NCI-H82 treated with DMSO at 0.1 percent for 48 hours (cell line): ENCODE results near the gene SEC61B.

Source experiments
- DNase-seq: peaks from one replicate; lab custom pipeline; 2025; ENCODE audit not compliant: unreplicated experiment; lab: John Stamatoyannopoulos, UW

The SEC61B gene

DNA sequence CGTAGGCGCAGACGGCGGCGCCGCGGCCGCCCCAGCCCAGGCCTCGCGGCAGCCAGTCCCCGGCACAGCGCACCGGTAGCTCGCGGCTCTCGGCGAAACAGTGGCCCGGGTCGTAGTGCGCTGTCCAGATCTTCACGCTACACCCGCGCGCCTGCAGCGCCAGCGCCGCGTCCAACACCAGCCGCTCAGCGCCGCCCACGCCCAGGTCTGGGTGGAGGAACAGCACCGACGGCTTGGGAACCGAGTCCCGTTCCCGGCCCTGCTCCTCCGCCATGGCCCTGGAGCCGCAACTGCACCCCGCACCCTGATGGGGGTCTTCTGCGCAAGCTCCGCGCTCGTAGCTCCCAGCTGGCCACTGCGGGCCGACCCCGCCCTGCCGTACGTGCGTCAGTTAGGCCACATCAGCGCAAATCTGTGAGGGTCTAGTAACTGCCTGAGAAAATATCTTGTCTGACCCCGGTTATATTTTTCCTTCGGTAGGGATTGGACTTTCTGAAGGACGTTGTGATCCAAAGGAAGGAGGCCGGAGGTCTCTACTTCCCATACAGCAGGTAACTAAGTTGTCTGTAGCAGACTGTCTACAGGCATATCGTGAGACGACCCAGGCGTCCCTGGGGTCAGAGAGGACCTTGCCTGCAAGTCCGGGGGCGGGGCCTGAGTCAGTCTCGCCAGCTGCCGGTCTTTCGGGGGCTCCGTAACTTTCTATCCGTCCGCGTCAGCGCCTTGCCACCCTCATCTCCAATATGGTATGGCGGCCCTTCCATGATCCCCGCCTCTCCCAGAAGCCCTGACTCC lies at the start of gene SEC61B, which contains the start of gene ALG2:
TSS of gene SEC61B (plus strand) at position 662 of the 795 bp plus-strand sequence. CDS start at position 744, 82 bp downstream.
TSS of gene ALG2 (minus strand) at position 322 of the 795 bp plus-strand sequence. CDS start at position 274, 48 bp downstream.
- DNase-seq: peak; percentile 89

DNA sequence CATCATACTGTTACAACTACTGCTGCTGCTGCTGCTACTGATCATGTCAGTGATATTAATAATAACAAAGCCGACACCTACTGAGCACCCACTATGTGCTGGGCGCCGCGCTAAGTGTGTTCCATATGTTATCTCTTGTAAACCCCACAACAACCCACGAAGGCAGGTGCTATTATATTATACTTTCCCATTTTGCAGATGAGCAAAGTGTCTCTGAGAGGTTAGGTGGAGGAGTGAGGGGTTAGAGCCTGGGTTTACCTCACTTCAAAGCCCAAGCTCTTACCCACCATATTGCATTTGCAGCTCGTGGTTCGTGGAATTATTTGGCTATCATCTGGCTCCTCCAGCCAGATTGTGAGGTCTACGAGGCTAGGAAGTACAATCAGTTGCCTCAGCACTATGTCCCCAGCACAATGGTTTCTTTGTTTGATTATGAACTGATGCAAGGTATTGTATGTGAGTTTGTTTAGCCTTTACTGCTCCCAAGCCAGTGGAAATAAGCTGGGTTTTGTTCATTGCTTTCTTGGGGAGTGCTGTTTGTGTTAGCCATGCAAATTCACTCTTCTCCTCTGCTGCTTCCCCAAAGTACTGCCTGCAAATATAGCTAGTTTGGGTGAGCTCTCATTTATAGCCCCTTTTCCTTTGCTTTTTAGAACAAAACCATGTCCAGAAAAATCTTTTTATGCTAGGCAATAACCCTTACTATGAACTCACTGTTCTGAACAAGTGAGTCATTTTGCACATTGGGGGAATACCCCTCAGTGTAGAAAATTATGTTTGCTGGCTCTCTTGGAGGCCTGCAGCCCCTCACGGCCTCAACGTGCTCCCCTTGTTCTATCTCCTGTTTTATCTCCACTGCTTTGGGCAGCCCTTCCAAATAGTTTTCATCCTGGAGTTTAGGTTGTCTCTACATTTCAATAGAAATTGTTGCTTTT lies 48.2 kb upstream of the SEC61B start:
- peak; percentile 12 for DNase-seq

DNA sequence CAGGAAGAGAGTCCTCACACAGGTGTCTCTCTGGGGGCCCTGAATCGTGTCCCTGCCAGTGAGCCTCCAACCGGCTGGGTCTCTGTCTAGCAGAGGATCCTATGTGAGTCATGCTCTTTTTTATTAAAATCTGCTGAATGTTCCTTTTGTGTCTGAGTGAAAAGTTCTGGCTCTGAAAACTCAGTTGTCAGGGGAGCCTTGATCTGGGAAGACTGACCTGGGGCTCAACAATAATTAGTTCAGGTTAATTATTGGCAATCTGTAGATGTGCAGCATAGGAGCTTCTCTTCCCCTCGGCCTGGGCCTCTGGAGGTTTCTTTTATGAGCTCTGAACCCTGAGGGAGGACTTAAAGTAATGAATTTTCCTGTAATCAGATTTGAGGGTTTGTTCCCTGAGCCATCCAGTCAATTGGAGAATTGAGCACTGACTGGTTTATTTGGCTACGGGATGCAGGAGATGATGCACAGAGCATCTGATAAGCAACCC lies 45.5 kb upstream of the SEC61B start:
- peak; percentile 95 for DNase-seq

DNA sequence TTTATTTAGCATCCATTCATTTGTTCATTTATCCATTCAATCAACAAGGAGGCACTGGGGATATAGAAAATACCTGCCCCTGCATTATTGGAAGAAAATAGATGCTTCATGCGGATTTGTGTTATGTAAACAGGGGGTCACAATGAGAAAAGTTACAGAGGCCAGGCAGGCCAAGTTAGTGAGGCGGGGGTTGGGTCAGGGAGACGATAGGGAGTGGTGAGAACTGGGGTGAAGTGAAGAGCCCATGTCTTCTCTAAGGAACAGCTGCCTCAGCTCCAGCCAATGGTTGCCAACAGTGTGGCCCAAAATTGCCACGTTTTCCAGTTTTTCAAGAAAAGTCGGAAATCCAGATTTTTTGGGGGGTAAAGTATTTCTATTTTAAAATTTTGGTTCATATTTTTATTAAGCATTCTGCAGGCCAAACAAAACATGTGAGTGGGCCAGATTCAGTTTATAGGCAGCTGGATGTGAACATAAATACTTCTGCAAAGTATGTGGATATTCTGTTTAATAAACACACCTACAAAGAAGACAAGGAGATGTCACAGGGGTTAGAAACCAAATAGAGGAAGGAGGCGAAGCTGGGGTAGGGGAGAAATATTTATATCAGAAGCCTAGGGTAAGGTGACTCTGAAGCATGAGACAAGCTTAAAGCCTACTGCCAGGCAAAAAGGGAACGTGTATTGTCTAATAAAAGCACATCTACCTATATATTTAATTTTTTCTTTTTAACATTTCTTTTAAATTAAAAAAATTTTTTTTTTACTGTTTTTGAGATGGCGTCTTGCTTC lies 44.3 kb upstream of the SEC61B start:
- DNase-seq: no peak

DNA sequence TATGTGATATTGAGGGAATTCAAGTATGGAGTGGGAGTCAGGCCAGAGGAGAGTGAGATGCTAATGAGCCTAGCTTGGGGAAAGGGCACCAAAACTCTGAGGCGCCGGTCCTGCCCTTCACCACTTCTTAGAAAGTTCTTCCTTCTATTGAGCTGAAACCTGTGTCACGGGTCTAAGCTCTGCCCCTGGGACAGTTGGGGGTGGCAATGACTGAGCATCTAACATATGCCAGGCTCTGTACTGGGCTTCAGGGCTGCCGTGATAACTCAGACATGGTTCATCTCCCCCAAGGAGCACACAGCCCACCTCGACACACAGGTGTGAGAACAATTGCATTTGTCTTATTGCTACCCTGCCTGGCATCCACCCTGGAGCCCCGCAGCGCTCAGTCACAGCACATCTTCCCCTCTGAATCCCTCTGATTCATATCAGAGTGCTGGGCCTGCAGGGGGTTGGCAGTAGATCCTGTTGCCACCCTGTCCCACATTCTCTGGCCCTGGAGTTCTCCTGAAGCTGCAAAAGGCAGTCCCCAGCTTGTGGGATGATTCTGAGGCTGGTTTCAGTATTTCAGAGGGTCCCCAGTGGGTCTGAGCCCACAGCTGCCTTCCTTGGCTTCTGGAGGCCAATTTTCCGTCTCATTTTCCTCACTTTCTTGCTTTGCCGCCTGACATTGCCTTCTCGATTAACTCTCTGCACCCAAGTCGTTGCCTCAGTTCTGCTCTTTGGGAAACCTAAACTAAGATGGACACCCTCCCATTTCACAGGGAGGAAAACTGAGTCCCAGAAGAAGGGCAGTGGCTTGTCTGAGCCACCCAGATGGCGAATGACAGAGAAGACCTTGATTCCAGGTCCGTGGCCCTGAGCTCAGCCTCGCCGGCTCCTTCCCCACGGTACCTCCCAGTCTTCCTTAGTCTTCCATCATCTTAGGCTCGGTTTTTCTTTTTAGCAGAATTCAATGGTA lies 42.9 kb upstream of the SEC61B start:
- no peak for DNase-seq

DNA sequence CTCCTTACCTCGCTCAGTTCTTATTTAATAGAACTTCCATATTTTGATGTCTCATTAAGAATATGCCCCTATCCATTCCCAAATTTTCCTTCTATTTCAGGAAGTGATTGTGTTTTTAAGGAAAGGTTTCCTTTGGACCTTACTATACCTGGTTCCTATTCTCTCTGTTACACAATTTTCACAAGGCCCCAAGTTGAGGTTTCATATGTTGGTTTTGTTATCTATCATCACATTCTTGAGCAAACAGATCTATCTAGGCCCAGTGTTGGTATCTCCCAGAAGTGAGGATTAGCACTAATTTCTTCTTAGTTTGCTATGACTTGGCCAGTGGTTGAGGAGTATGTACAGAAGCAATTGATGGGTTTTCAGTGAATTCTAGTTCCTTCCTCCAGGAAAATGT lies 41.9 kb upstream of the SEC61B start:
- DNase-seq: no peak

DNA sequence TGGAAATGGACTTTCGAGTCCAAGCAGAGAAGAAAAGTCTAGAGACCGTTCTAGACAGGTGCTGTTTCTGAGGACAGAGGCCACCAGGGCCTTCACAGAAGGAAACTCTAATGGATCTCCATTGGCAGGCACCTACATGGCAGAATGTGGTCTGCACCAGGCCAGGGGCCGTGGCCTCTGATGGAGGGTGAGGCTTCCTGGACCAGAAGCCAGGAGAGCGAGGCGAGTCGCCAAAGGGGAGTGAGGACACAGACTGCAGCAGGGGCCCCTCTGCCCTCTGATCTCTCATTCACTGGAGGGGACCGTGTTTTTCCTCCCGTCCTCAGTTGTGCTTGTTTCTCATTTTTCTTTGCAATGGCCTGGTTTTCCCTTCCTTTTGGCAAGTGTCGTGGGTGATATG lies 41.4 kb upstream of the SEC61B start:
- no peak for DNase-seq

DNA sequence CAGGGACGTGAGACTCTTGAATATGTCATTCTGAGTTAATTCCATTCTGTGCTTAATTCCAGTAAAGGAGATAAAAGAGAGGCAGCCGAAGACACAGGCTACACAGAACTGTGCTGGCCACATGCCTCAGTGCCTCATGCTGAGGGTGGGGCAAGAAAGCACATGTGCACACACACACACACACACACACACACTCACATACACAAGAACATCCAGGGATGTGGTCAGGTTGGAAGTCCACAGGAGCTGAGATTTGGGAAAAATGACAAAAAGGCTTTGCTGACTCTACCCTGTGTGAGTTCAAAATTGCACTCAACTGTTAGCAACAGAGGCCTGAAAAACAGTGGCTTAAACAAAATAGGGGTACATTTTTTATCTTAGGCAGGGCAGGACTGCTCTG lies 40.9 kb upstream of the SEC61B start:
- DNase-seq: no peak

DNA sequence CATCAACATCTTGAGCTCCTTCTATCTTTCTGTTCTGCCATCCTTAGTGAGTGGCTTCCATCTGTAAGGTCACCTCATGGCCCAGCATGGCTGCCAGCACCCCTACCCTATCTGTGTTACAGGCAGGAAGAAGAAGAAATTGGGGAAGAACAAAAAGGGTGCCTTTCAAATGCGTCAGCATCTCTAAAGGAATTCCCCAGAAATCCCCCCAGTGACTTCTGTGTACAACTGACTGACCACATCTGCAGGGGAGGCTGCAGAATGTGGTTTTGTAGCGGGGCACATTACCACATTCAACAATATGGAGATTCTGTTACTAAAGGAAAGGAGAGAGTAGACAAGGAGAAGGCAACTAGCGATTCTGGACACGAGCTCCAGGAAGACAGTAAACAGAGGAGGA lies 40.5 kb upstream of the SEC61B start:
- DNase-seq: no peak

DNA sequence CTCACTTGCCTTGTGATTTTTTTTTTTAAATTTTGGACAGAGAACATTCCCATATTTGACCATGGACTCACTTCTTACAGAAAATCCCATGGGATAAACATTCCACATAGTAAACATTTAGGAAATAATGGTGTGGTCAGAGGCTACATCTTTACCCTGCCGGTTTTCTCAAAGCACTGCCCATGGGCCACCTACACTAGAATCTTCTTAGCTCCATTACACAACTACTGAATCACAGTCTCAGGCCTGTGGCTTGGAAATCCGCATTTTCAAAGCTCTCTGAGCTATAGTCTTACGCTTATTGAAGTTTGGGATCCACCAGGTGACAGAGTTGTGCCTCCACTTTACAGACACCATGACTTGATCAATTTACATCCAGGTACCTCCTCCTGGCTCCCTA lies 39.7 kb upstream of the SEC61B start:
- no peak for DNase-seq

DNA sequence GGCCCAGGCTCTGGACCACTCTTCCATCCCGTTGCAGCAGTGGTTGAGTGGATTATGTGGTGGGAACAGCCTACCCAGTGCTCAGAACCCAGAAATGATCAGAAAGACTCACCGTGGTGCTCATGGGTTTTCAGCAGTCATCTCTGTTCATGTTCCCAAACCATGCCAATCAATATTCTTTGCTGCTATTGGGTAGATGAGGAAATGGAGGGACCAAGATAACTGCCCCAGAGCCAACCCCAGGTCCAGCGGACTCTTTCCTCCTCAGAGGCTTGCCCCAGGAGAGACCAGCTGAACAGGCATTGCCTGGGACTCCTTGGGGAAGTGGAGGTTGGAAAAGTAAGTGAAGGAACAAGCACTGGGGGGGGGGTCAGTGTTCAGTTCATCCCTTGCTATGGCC lies 38.5 kb upstream of the SEC61B start:
- DNase-seq: no peak

DNA sequence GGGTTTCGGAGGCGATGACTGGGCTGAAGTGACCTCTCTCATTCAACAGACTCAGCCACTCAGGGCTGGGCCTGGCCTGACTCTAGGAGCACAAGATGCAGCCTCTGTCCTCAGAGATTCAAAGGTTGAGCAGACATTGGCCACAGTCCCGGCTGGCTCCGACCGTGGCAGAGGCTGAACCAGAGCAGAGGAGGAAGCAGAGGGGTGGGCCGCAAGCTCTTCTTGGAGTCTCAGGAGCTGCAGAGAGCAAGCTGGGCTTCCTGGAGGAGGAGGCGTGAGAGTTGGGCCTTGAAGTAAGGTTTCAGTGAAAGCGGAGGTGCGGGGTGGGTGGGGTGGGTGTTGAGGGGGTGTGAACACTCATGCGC lies 38.0 kb upstream of the SEC61B start:
- no peak for DNase-seq

DNA sequence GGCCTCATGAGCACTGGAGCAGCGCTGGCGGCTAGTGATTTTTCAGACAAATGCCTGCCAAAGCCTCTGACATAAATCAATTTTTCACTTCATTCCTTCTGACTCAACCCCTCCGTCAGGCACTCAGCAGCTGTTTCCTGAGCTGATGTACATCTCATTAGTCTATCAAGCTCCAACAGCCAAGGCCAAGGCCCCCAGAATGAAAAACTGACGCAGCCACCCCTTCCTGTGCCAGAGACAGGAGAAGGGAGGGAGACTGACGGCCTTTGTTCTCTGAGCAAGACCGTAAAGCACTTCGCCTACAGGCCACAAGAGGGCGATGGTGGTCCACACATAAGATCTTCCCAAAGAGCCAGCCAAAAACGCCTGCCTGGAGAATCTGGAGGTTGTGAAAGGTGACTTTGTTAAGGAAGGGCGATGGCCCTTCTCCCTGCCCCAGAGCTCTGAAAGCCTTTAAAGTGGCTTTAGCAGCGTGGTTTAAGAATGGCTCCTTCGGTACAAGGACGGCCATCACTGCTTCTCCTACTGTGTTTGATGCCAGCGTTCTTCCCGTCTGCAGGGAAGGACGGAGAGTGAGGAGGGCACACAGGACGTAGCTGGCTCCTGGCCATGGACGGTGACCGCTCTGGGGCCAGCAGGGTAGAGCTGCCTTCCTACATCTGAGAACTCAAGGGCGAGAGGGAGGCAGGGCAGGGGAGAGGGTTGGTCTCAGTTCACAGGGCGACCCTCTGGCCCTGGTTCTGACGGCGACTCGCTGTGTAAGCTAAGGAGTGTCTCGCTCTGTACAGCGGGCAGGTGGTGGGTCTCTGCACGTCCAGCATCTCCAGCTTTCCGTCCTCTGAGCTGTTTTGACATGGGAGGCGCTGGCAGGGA lies 37.4 kb upstream of the SEC61B start:
- DNase-seq: peak; percentile 87

DNA sequence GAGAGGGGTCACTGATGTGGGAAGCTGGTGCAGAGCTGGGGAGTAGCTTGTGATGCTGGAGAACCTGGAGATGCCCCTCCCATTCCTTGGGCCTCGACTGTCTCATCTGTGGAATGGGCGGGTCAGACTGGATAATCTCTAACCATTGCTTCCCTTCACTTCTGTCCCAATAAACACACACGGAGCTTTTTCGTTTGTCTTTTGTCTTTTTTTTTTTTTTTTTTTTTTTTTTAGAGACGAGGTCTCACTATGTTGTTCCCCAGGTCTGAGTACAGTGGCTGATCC lies 36.8 kb upstream of the SEC61B start:
- DNase-seq: no peak

DNA sequence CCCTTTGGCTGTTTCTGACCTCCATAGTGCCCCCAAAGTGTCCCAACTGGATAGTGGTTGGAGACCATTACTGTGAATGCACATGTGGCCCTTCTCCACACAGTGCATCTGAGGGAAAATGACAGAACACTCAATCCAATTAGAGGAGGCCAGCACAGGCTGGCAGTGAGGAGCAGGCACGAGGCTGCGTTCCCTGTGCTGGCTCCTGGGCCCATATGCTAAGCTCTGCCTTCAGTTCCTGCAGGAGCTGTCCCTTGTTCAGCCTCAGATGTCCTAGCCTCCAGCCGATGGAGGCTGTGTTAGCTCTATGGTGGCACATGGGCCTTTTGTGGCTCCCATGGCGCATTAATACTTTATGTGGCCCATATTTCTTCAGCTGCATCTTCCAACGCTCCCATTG lies 36.1 kb upstream of the SEC61B start:
- peak; percentile 63 for DNase-seq

DNA sequence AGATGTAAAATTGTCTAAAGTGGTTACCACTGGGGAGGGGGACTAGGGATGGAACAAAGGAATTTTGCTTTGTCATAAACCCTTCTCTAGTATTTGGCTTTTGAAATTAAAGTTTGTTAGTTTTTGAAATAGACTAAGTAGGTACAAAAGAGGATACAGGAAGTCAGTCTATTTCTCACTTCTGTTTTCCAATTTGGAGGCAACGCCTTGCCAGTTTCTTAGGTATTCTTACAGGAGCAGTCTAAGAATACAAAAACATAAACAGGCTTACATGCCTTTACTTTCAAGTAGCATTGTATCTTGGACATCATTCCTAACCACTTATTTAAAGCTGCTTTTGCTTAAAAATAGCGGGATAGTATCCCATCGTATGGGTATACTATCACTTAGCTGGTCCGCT lies 34.8 kb upstream of the SEC61B start:
- no peak for DNase-seq

DNA sequence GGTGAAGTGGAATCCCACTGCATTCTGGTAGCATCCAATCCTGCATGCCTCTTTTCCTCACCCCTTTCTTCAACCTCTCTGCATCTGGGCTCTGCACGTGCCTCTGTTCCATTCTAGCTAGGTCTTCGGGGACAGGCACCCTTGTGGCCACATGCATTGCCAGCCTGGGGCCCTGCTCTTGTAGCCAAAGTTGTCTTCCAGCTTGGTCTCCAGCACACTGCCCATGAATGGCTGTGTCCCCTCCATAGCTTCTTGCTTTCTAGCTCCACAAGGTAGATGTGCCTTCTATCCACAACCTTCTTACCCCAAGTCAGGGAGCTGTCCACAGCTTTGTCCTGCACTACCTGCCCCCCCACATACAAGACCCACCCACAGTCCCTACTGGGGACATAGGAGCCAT lies 32.9 kb upstream of the SEC61B start:
- DNase-seq: no peak

DNA sequence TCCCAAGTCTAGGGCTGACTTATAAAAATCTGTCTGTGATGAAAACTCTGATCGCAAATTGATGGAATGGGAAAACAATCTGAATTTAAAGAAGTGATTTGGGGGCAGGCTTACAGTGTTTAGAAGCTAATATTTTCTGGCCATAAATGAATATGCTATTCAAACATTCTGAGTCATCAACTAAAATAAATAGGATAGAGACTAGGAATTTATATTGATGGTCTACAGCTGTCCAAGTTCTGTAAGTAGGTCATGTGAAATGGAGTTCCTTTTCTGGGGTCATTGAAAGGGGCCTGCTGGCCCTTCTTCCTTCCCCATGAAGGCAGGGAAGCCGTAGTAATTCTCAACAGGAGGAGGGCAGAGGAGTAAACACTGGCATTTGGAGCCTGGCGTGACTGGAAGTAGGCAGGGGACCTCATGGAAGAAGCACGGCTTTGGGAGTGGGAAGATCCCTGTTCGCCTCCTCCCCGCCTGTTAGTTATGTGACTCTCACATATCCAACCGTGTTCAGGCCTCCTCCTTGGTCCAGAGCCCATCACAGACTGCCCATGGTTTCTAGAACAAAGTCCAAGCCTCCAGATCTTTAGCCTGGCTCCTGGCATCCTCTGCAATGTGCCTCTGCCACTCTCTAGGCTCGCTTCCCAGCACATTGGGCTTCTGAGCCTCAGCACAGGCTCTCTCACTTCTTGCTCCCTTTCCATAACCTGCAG lies 32.0 kb upstream of the SEC61B start:
- no peak for DNase-seq
